ENCODE results near the gene PIK3R5.

The PIK3R5 gene

GRCh38 chr17:8953156-8953885 lies 12.2 kb downstream of the PIK3R5 start:
- no peak for DNase-seq (ENCODE audit: low read depth in 2 of 2)

GRCh38 chr17:8952191-8952590 lies 13.3 kb downstream of the PIK3R5 start:
- DNase-seq (ENCODE audit: low read depth in 2 of 2): no peak

GRCh38 chr17:8951206-8951605 lies 14.3 kb downstream of the PIK3R5 start:
- no peak for DNase-seq (ENCODE audit: low read depth in 2 of 2)

DNA sequence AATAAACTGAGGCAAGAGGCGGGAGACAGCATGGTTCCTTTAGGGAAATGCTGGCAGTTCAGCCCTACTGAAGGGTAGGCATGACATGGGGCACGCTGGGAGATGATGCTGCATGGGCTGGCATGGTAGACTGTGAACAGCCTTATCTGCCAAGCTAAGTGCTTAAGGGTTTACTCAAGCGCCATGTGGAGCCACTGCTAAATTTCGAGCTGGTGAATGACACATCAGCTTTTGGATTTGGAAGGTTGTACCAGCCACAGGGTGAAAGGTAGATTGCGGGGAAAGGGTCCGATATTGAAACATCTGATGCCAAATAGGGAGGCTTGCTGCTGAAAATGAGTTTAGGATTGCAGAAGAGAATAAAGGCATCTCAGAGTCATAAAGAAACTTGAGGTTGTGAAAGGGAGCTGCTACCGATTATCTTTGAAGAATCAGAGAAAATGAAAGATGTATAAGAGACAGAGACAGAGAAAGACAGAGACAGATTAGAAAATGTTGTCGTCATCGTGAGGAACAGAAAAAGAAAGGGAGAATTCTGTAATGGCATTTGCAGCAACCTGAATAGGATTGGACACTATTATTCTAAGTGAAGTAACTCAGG lies 16.3 kb downstream of the PIK3R5 start:
- DNase-seq (ENCODE audit: low read depth in 2 of 2): no peak

- DNase-seq (ENCODE audit: low read depth in 2 of 2): no peak
Observed at GRCh38 chr17:8948462-8948861, 17.0 kb downstream of the PIK3R5 start.

DNA sequence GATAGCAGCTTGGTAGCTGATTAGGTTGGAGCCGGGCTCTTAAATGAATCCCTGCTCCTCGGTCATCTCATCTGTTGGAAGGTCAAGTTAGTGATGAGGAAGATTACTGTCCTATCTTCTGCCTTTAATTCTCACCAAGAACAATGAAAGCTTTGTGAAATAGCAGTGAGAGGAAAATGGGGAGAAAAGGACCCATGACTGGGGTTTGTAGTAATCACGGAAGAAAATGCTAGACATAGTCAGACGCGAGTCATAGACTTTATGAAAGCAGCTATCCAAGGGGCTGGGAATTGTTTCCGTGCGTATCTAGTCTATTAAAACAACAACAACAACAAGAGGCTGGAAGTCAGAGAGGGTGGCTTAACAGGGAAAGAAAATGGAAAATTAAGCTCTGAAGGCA lies 18.3 kb downstream of the PIK3R5 start:
- DNase-seq (ENCODE audit: low read depth in 2 of 2): no peak

DNA sequence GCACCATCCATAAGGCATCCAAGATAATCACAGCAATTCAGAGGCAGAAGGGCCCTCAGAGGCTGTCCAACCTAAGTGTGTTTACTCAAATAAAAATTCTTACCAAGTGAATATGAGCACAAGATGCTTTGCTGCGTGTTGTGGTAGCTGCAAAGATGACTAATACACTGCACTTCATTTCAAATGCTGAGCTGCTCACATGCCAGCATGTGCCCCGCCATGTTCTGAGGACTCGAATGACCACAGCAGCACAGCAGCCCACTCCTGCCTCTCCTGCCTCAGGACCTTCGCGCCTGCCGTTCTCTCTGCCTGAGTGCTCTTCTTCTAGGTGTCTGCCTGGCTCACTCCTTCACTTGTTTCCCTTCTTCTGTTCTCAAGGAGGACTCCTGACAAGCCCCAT lies 19.0 kb downstream of the PIK3R5 start:
- DNase-seq (ENCODE audit: low read depth in 2 of 2): no peak

DNA sequence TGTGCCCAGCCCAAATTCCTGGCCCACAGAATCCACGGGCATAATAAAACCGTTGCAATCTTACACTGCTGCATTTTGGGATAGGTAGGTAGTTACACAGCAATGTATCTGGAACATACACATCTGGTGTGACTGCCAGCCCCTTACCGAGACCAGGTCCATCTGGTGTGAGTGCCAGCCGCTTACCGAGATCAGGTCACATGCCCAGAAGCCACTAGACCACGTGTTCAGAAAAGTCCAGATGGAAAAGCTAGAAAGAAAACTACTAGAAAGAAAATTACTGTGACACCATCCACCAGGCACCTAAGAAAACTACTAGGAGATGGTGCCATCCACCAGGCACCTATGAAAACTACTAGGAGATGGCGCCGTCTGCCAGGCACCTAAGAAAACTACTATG lies 19.4 kb downstream of the PIK3R5 start:
- DNase-seq (ENCODE audit: low read depth in 2 of 2): no peak

- DNase-seq (ENCODE audit: low read depth in 2 of 2): no peak
Observed at GRCh38 chr17:8944748-8945147, 20.8 kb downstream of the PIK3R5 start.

DNA sequence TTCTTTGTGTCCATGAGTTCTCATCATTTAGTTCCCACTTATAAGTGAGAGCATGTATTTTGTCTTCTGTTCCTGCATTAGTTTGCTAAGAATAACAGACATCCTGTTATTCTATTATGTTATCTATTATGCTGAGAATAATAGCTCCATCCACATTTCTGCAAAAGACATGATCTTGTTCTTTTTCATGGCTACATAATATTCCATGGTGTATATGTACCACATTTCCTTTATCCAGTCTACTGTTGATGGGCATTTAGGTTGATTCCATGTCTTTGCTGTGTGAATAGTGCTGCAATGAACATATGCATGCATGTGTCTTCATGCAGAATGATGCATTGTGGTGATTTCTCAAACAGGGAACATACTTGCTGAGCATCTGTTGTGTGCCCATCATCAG lies 21.4 kb downstream of the PIK3R5 start:
- no peak for DNase-seq (ENCODE audit: low read depth in 2 of 2)

GRCh38 chr17:8941980-8942622 lies 23.4 kb downstream of the PIK3R5 start:
- DNase-seq (ENCODE audit: low read depth in 2 of 2): no peak

- DNase-seq (ENCODE audit: low read depth in 2 of 2): peak; percentile 63 to 80
Observed at GRCh38 chr17:8941520-8941919, 24.0 kb downstream of the PIK3R5 start.

- DNase-seq (ENCODE audit: low read depth in 2 of 2): no peak
Observed at GRCh38 chr17:8940866-8941471, 24.5 kb downstream of the PIK3R5 start.

GRCh38 chr17:8939496-8940334 lies 25.8 kb downstream of the PIK3R5 start:
- DNase-seq (ENCODE audit: low read depth in 2 of 2): peak in 1 of 2 donors; percentile 49

DNA sequence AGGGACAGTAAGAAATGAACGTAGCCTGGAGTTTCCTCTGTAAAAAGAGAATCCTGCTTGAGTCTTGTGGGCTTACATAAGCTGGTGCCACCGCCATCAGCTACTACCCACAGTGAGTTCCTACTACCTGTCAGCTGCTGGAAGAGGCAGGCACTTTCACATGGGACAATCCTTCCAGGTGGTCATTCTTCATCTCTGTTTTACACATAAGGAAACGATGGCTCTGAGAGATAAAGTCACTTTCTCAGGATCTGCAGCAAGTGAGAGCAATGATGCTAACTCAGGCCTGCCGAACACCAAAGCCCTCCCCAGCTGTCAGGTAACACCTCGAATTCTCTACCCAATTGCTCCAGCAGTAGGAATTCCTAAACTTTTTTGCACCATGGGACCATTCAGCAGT lies 26.6 kb downstream of the PIK3R5 start:
- DNase-seq (ENCODE audit: low read depth in 2 of 2): no peak

DNA sequence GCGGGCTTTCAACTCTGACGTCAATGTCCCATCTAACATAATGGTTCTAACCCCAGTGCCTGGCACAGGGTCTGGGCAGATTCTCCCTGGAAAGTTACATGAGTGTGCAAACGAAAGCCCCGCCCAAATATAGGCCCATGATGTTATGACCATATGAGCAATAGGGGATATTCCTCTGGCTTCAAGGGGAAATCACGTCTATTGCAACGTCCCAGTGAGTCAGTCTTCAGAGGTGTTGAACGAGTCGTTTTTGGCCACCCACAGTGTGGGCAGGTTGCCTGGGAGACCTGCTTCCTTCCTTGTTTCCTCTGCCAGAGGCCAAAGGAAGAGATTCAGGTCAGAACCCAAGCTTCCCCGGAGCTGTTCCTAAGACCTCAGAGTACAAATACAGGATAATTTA lies 30.3 kb downstream of the PIK3R5 start:
- peak; percentile 68 to 74 for DNase-seq (ENCODE audit: low read depth in 2 of 2)

DNA sequence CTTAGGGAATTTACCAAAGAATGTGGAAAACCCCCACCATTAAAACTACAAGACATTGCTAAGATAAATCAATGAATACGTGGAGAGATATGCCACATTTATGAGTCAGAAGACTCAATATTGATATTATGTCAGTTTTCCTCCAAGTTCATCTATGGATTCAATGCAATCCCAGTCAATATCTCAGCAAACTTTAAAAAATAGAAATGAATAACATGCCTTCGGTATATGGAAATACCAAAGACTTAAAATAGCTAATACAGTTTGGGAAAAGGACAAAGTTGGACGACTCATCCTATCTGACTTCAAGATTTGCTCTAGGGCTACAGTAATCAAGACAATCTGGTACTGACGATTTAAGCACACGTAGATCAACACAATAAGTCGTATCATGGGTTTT lies 31.2 kb downstream of the PIK3R5 start:
- DNase-seq (ENCODE audit: low read depth in 2 of 2): no peak

DNA sequence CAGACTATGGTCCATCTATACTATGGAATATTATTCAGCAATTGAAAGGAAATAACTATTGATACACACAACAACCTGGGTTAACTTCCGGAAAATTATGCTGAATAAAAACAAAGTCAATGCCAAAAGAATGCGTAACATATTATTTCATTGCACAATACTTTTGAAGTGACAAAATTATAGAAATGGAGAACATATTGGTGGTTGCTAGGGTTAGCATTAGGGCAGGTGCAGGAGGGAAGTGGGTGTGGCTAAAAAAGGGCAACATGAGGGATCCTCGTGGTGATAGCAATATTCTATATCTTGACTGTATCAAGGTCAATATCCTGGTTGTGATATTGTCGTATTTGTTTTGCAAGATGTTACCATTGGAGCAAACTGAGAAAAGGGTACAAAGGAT lies 34.9 kb downstream of the PIK3R5 start:
- DNase-seq (ENCODE audit: low read depth in 2 of 2): no peak

- DNase-seq (ENCODE audit: low read depth in 2 of 2): no peak
Observed at GRCh38 chr17:8928347-8928746, 37.2 kb downstream of the PIK3R5 start.

DNA sequence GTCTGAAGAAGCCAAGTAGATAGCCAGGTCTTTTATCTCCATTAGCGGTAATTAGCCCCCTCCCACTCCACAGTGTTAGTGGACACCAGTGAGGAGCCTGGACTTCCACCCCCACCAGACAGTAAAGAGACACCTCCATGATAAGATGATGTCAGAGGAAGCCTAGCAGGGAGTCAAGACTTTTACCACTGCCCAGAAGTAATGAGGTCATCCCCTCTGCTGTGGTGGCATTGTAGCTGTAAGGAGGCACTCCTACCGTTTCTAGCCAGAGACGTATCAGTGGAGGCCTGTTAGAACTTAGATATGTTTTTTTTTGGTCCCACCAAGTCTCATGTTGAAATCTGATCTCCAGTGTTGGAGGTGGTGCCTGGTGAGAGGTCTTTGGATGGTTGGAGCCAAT lies 38.1 kb downstream of the PIK3R5 start:
- no peak for DNase-seq (ENCODE audit: low read depth in 2 of 2)

GRCh38 chr17:8925808-8926207 lies 39.7 kb downstream of the PIK3R5 start:
- DNase-seq (ENCODE audit: low read depth in 2 of 2): no peak

- DNase-seq (ENCODE audit: low read depth in 2 of 2): no peak
Observed at GRCh38 chr17:8925141-8925540, 40.4 kb downstream of the PIK3R5 start.

Measured in stimulated activated CD8-positive, alpha-beta memory T cell treated with anti-CD3 and anti-CD28 coated beads, Interleukin-15, amount 100 ng/mL, for 48 hours (primary cell).